EL (cell line): Measurements from ENCODE around the gene CALN1.
"Not testable (repeated sequence)": the region's sequence is repeated elsewhere in the genome, so short reads cannot be mapped to it uniquely, and the experiment has no call there.

Experiments used
- DNase-seq: peaks from one replicate; pipeline ENCODE4 v3.0.0-alpha.2; 2016

Gene CALN1

GRCh38 chr7:72265071-72265904 lies 146.8 kb downstream of the CALN1 start:
- no peak for DNase-seq

GRCh38 chr7:72260406-72260805 lies 151.7 kb downstream of the CALN1 start:
- DNase-seq, result no peak

- no peak for DNase-seq
These were observed 154.1 kb downstream of the CALN1 start for GRCh38 chr7:72258074-72258473.

- DNase-seq, result no peak
These were observed 157.7 kb downstream of the CALN1 start for GRCh38 chr7:72254455-72254854.

GRCh38 chr7:72249106-72249505 lies 163.0 kb downstream of the CALN1 start:
- no peak for DNase-seq

- DNase-seq, result no peak
These were observed 167.2 kb downstream of the CALN1 start for GRCh38 chr7:72244826-72245398.

GRCh38 chr7:72243329-72243728 lies 168.8 kb downstream of the CALN1 start:
- DNase-seq, result no peak

GRCh38 chr7:72235351-72235750 lies 176.8 kb downstream of the CALN1 start:
- no peak for DNase-seq

- DNase-seq, result no peak
These were observed 178.1 kb downstream of the CALN1 start for GRCh38 chr7:72234086-72234485.

- DNase-seq, result no peak
These were observed 181.9 kb downstream of the CALN1 start for GRCh38 chr7:72230281-72230680.

GRCh38 chr7:72223351-72223750 lies 188.8 kb downstream of the CALN1 start:
- DNase-seq, result no peak

GRCh38 chr7:72222136-72222535 lies 190.0 kb downstream of the CALN1 start:
- DNase-seq, result no peak

GRCh38 chr7:72219500-72219899 lies 192.6 kb downstream of the CALN1 start:
- DNase-seq, result no peak

GRCh38 chr7:72217151-72217550 lies 195.0 kb downstream of the CALN1 start:
- DNase-seq, result no peak

GRCh38 chr7:72213769-72214168 lies 198.4 kb downstream of the CALN1 start:
- DNase-seq, result no peak

- no peak for DNase-seq
These were observed 199.1 kb downstream of the CALN1 start for GRCh38 chr7:72213081-72213480.

GRCh38 chr7:72211175-72211574 lies 201.0 kb downstream of the CALN1 start:
- no peak for DNase-seq

GRCh38 chr7:72209006-72209405 lies 203.1 kb downstream of the CALN1 start:
- not testable (repeated sequence) for DNase-seq

GRCh38 chr7:72196176-72196575 lies 216.0 kb downstream of the CALN1 start:
- no peak for DNase-seq

GRCh38 chr7:72190919-72191318 lies 221.2 kb downstream of the CALN1 start:
- no peak for DNase-seq

- DNase-seq, result no peak
These were observed 222.0 kb downstream of the CALN1 start for GRCh38 chr7:72190146-72190545.

GRCh38 chr7:72187179-72187578 lies 225.0 kb downstream of the CALN1 start:
- no peak for DNase-seq

- DNase-seq, result no peak
These were observed 228.3 kb downstream of the CALN1 start for GRCh38 chr7:72183835-72184234.

- no peak for DNase-seq
These were observed 230.1 kb downstream of the CALN1 start for GRCh38 chr7:72182036-72182435.

GRCh38 chr7:72176875-72177274 lies 235.3 kb downstream of the CALN1 start:
- DNase-seq, result no peak
